Spleen (tissue), 7 donors: ENCODE measurements around the gene APOA1.

Experiments used
- POLR2A ChIP-seq, 3 donors: fragments of 450-650 bp; IDR thresholded peaks; one replicate each; pipeline ENCODE4 v1.5.1; 2017; ENCODE audit warnings: antibody characterized with exemption in 3 of 3, mild to moderate bottlenecking in 1 of 3
- TF ChIP-seq, protein P1 (sequence below), 11 experiments: fragments of 200-600 bp in 7 of 11; fragments of 450-650 bp in 4 of 11; sonication (generic) in 4 of 11; IDR thresholded peaks in 8 of 11; conservative IDR thresholded peaks in 3 of 11; 1 replicate in 7 of 11; 2 replicates in 4 of 11; pipeline versions ENCODE4 v1.4.0 to v1.8.0; 2016 to 2021; ENCODE audit warnings: antibody characterized with exemption in 11 of 11, inconsistent platforms in 4 of 11, mild to moderate bottlenecking in 1 of 11
- donor health status: DM: no; HTN: no; CAD: no; lungs with moderate emphysema.
- donor health status: DM: no; HTN: no; CAD: no.
- donor health status: DM: no; HTN: no; CAD: no.

GRCh38 chr11:116882386-116882785 is 45.0 kb upstream of the APOA1 start:
- TF ChIP-seq, protein P1, sequence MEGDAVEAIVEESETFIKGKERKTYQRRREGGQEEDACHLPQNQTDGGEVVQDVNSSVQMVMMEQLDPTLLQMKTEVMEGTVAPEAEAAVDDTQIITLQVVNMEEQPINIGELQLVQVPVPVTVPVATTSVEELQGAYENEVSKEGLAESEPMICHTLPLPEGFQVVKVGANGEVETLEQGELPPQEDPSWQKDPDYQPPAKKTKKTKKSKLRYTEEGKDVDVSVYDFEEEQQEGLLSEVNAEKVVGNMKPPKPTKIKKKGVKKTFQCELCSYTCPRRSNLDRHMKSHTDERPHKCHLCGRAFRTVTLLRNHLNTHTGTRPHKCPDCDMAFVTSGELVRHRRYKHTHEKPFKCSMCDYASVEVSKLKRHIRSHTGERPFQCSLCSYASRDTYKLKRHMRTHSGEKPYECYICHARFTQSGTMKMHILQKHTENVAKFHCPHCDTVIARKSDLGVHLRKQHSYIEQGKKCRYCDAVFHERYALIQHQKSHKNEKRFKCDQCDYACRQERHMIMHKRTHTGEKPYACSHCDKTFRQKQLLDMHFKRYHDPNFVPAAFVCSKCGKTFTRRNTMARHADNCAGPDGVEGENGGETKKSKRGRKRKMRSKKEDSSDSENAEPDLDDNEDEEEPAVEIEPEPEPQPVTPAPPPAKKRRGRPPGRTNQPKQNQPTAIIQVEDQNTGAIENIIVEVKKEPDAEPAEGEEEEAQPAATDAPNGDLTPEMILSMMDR (IDR thresholded peaks at IDR 0.05 in 8 of 11, conservative IDR thresholded peaks at IDR 0.05 in 3 of 11) = no peak
- no peak for TF ChIP-seq POLR2A (IDR thresholded peaks at IDR 0.05)
